Daoy (cell line): ENCODE results near the gene VBP1. TPM values are rescaled to one million over a fixed set of nuclear protein-coding genes. Genes with fewer than 3 reads are reported as not detected.
"Not testable (repeated sequence)": the region's sequence is repeated elsewhere in the genome, so short reads cannot be mapped to it uniquely, and the experiment has no call there.

Experiments used
- DNase-seq: peaks from one replicate; pipeline ENCODE4 v3.0.0-alpha.2; 2015; ENCODE audit warnings: low read depth
- total RNA-seq: library from RNA; depleted of rRNA; stranded (reverse); fragments of >200 nt; shearing (Covaris generic); gene quantifications from 2 replicates; pipeline ENCODE4 v1.2.3, GENCODE V29; 2014; rRNA removed

VBP1 gene
- total RNA-seq, 1 experiment from 2014 or later = 101 TPM

GRCh38 chrX:155263854-155264628 lies 47.8 kb downstream of the VBP1 start, which contains the start of gene RAB39B:
Gene RAB39B, minus strand, starts transcription at chrX:155264491. Its CDS starts 203 bp downstream, at chrX:155264288.
- DNase-seq = peak; percentile 68

GRCh38 chrX:155266439-155266838 lies 50.2 kb downstream of the VBP1 start:
- no peak for DNase-seq

GRCh38 chrX:155267995-155268394 lies 51.7 kb downstream of the VBP1 start:
- DNase-seq = not testable (repeated sequence)

GRCh38 chrX:155270969-155271368 lies 54.7 kb downstream of the VBP1 start:
- DNase-seq = no peak

- no peak for DNase-seq
These were observed 63.6 kb downstream of the VBP1 start for GRCh38 chrX:155279873-155280272.

Other genes with a start within 250 kb of the VBP1 start
- gene F8, start 193.7 kb upstream of the VBP1 start, total RNA-seq = 0.63 and 2.2 TPM in 2 replicates
- gene FUNDC2, start 189.6 kb upstream of the VBP1 start, total RNA-seq = 56.2 and 56.3 TPM in 2 replicates
- gene CMC4, start 145.3 kb upstream of the VBP1 start, total RNA-seq = 5.8 and 9.0 TPM in 2 replicates
- 6.3 and 15.9 TPM in 2 replicates for gene MTCP1, start 145.3 kb upstream of the VBP1 start, total RNA-seq
- gene BRCC3, start 145.0 kb upstream of the VBP1 start, total RNA-seq = 10.1 and 10.7 TPM in 2 replicates
- gene RAB39B, start 48.0 kb downstream of the VBP1 start, total RNA-seq = 0.29 and 0.48 TPM in 2 replicates
- gene CLIC2, start 118.2 kb downstream of the VBP1 start, total RNA-seq = 4.4 and 11.5 TPM in 2 replicates
- not detected in 2 replicates for gene F8A2, start 165.6 kb downstream of the VBP1 start, total RNA-seq
- gene F8A3, start 242.2 kb downstream of the VBP1 start, total RNA-seq = not detected in 2 replicates